NCI-H2107 treated with DMSO at 0.1 percent for 48 hours (cell line): ENCODE results near the gene IL17RA.

Experiments used
- DNase-seq: peaks from one replicate; lab custom pipeline; 2025; ENCODE audit not compliant: unreplicated experiment; lab: John Stamatoyannopoulos, UW

IL17RA gene

GRCh38 chr22:17155941-17156340 is 71.1 kb downstream of the IL17RA start:
- DNase-seq: no peak

GRCh38 chr22:17157714-17158113 is 72.9 kb downstream of the IL17RA start:
- DNase-seq: no peak

- no peak for DNase-seq
These were observed 73.4 kb downstream of the IL17RA start for GRCh38 chr22:17158176-17158567.

GRCh38 chr22:17158568-17159503 is 74.0 kb downstream of the IL17RA start, which contains the start of gene HDHD5:
HDHD5 (minus strand) TSS chr22:17159277; CDS start chr22:17159251, 26 bp downstream.
- peak; percentile 33 for DNase-seq

- DNase-seq: peak; percentile 3
These were observed 74.7 kb downstream of the IL17RA start for GRCh38 chr22:17159504-17159951.

- DNase-seq: no peak
These were observed 77.2 kb downstream of the IL17RA start for GRCh38 chr22:17161991-17162390.

GRCh38 chr22:17162731-17163130 is 77.9 kb downstream of the IL17RA start:
- no peak for DNase-seq

GRCh38 chr22:17164392-17165024 is 79.7 kb downstream of the IL17RA start:
- DNase-seq: no peak
